Upper lobe of left lung (tissue), 4 donors: ENCODE measurements around the gene SLC41A3.

Source experiments
- POLR2A ChIP-seq, 4 donors: fragments of 450-650 bp; IDR thresholded peaks; one replicate each; pipeline ENCODE4 v1.5.1; 2016 to 2017; ENCODE audit warnings: antibody characterized with exemption in 4 of 4, mild to moderate bottlenecking in 2 of 4
- POLR2AphosphoS5 ChIP-seq, 2 donors: sonication (generic); formaldehyde crosslinking; IDR thresholded peaks; one replicate each; pipeline ENCODE4 v1.5.1; 2017; ENCODE audit warnings: antibody characterized with exemption in 2 of 2
- TF ChIP-seq, protein P1 (sequence below), 6 experiments: fragments of 450-650 bp in 4 of 6; fragments of 200-600 bp in 2 of 6; sonication (generic) in 2 of 6; IDR thresholded peaks; one replicate each; pipeline ENCODE4 v1.5.1; 2016 to 2019; ENCODE audit warnings: antibody characterized with exemption in 6 of 6

DNA sequence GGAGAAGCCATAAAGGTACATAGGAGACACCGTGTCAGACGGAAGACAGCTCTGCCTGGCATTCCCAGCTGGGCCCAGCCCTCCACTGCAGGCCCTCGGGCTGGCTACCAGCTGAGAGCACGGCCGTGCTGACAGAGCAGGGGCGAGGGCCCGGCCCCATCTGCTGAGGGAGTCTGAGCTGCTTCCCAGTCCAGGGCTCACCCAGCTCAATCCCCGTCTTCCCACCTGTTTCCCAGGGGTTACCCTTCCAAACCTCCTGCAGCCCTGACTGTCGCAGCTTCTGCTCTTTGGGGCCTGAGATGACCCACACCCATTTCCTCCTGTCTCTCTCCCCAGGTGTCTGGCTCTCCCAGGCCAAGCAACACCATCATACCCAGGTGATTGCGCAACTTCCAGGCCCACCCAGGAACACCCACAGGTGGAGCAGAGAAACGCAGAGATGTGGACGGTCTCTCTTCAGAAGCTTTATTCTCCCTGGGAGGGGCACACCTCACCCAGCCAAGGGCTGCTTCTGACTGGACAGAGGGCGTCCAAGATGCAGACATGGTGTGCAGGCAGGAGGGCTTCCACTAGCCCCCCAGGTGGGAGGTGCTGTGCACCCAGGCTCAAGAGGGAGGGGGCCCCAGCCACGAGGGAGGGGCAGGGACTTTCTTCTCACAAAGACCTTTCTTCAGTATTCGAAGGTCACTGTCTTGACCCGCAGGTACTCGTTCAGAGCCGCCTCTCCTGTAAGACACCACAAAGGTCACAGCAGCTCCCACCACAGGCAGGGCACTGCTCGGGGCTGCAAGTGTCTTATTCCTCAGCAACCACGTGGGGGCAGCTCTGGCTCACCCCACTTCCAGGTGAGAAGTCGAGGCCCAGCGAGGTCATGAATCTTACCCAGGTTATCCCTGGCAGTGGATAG lies 19.4 kb upstream of the SLC41A3 start:
- TF ChIP-seq, protein P1, sequence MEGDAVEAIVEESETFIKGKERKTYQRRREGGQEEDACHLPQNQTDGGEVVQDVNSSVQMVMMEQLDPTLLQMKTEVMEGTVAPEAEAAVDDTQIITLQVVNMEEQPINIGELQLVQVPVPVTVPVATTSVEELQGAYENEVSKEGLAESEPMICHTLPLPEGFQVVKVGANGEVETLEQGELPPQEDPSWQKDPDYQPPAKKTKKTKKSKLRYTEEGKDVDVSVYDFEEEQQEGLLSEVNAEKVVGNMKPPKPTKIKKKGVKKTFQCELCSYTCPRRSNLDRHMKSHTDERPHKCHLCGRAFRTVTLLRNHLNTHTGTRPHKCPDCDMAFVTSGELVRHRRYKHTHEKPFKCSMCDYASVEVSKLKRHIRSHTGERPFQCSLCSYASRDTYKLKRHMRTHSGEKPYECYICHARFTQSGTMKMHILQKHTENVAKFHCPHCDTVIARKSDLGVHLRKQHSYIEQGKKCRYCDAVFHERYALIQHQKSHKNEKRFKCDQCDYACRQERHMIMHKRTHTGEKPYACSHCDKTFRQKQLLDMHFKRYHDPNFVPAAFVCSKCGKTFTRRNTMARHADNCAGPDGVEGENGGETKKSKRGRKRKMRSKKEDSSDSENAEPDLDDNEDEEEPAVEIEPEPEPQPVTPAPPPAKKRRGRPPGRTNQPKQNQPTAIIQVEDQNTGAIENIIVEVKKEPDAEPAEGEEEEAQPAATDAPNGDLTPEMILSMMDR (IDR thresholded peaks at IDR 0.05), result no peak
- TF ChIP-seq POLR2AphosphoS5 (IDR thresholded peaks at IDR 0.05), result no peak
- no peak for TF ChIP-seq POLR2A (IDR thresholded peaks at IDR 0.05)
